Kidney (tissue), 14 donors: ENCODE measurements around the gene DIS3L2. TPM values are rescaled to one million over a fixed set of nuclear protein-coding genes. Genes with fewer than 3 reads are reported as not detected.
"Not testable (repeated sequence)": the region's sequence is repeated elsewhere in the genome, so short reads cannot be mapped to it uniquely, and the experiment has no call there.

ENCODE experiments used
- DNase-seq, 5 donors: peaks; one replicate each; pipeline ENCODE4 v3.0.0-alpha.2; 2013 to 2020
- FAIRE-seq: peaks from 2 replicates; lab custom pipeline; 2012; peaks lifted over from hg19 to GRCh38; lab: Jason Lieb, UNC
- H3K27ac ChIP-seq, 2 donors: one replicate each; pipeline ENCODE4 v1.7.0; 2013; ENCODE audit warnings: low read depth in 2 of 2, low read length in 2 of 2, inconsistent platforms in 1 of 2
- H3K27me3 ChIP-seq: one replicate; pipeline ENCODE4 v1.7.1; 2013; ENCODE audit warnings: low read length, inconsistent platforms; ENCODE audit not compliant: control insufficient read depth, insufficient read depth
- H3K36me3 ChIP-seq, 3 donors: one replicate each; pipeline versions ENCODE4 v1.7.0 to v1.7.1; 2013; ENCODE audit warnings: low read length in 3 of 3, control low read depth in 1 of 3, inconsistent platforms in 1 of 3; ENCODE audit not compliant: insufficient read depth in 3 of 3, control insufficient read depth in 2 of 3
- H3K4me1 ChIP-seq, 3 donors: one replicate each; pipeline versions ENCODE4 v1.7.0 to v1.7.1; 2013; ENCODE audit warnings: low read length in 3 of 3, inconsistent platforms in 1 of 3, low read depth in 1 of 3; ENCODE audit not compliant: control insufficient read depth in 2 of 3, insufficient read depth in 2 of 3
- H3K4me3 ChIP-seq, 3 donors: one replicate each; pipeline versions ENCODE4 v1.7.0 to v1.8.1; 2013; ENCODE audit warnings: low read length in 3 of 3, control low read depth in 1 of 3, inconsistent platforms in 1 of 3
- H3K9ac ChIP-seq, 3 donors: one replicate each; pipeline versions ENCODE4 v1.7.0 to v1.7.1; 2013; ENCODE audit warnings: low read length in 3 of 3, control low read depth in 1 of 3, inconsistent platforms in 1 of 3
- H3K9me3 ChIP-seq, 3 donors: one replicate each; pipeline versions ENCODE4 v1.7.0 to v1.7.1; 2013; ENCODE audit warnings: low read length in 3 of 3, control low read depth in 1 of 3, inconsistent platforms in 1 of 3; ENCODE audit not compliant: control insufficient read depth in 2 of 3, insufficient read depth in 1 of 3
- intact Hi-C: fragments of 100-400 bp; cut with DNase I; formaldehyde crosslinking; loops from one replicate; pipeline ENCODE4 v1.11.1; 2022
- polyA plus RNA-seq: library from polyadenylated mRNA; stranded (reverse); fragments of 350-450 nt; fragmentation: Illumina TruSeq; extraction: RNeasy Lipid Tissue Mini Kit (QIAGEN cat#74804); gene quantifications from one replicate; pipeline ENCODE4 v1.2.3, GENCODE V29; 2014; ENCODE audit warnings: low read depth, low replicate concordance; ENCODE audit not compliant: insufficient read depth
- total RNA-seq: library from RNA; stranded (reverse); fragmentation: NEBNext Ultra II Directional; extraction: Animal tissue kit (Norgen Biotek cat#: 25700); gene quantifications from one replicate; pipeline ENCODE4 v1.2.1, GENCODE V29; 2021
- TF ChIP-seq, protein P1 (sequence below): IDR thresholded peaks from 3 replicates; pipeline ENCODE4 v1.5.1; 2012; ENCODE audit warnings: mild to moderate bottlenecking, moderate library complexity, borderline replicate concordance; ENCODE audit not compliant: insufficient read depth; ENCODE audit errors: extremely low read depth
- donor health status: control.
- donor health status: control.
- donor health status: control.
- donor health status: control.
- donor health status: control.
- donor health status: DM: yes; HTN: yes; CAD: no.
- donor health status: Normal renal cell carcinoma (clear cell type).

The DIS3L2 gene
- total and polyA plus RNA-seq, 2 donors from 2014 or later = 12.3 to 47.7 TPM

GRCh38 chr2:232310121-232310520, 348.6 kb downstream of the DIS3L2 start:
- H3K4me3 ChIP-seq = no peak overlapping the region
- no peaks in the 10 kb centered on the region for H3K27me3 ChIP-seq
- FAIRE-seq = no peak
- H3K9me3 ChIP-seq = no peaks in the 10 kb centered on the region
- DNase-seq = no peak
- H3K36me3 ChIP-seq = no peaks in the 10 kb centered on the region
- no peak overlapping the region for H3K9ac ChIP-seq
- TF ChIP-seq, protein P1, sequence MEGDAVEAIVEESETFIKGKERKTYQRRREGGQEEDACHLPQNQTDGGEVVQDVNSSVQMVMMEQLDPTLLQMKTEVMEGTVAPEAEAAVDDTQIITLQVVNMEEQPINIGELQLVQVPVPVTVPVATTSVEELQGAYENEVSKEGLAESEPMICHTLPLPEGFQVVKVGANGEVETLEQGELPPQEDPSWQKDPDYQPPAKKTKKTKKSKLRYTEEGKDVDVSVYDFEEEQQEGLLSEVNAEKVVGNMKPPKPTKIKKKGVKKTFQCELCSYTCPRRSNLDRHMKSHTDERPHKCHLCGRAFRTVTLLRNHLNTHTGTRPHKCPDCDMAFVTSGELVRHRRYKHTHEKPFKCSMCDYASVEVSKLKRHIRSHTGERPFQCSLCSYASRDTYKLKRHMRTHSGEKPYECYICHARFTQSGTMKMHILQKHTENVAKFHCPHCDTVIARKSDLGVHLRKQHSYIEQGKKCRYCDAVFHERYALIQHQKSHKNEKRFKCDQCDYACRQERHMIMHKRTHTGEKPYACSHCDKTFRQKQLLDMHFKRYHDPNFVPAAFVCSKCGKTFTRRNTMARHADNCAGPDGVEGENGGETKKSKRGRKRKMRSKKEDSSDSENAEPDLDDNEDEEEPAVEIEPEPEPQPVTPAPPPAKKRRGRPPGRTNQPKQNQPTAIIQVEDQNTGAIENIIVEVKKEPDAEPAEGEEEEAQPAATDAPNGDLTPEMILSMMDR = no peak
- no peaks in the 10 kb centered on the region for H3K4me1 ChIP-seq
- intact Hi-C loops = no loop called here
- no peak overlapping the region for H3K27ac ChIP-seq

GRCh38 chr2:232310696-232311095, 349.2 kb downstream of the DIS3L2 start:
- FAIRE-seq = no peak
- TF ChIP-seq, protein P1 = no peak
- intact Hi-C loops = no loop called here
- no peaks in the 10 kb centered on the region for H3K36me3 ChIP-seq
- H3K4me1 ChIP-seq = no peaks in the 10 kb centered on the region
- H3K4me3 ChIP-seq = no peak overlapping the region
- no peak overlapping the region for H3K9ac ChIP-seq
- H3K27ac ChIP-seq = no peak overlapping the region
- DNase-seq = no peak
- H3K27me3 ChIP-seq = no peaks in the 10 kb centered on the region
- H3K9me3 ChIP-seq = no peaks in the 10 kb centered on the region

DNA sequence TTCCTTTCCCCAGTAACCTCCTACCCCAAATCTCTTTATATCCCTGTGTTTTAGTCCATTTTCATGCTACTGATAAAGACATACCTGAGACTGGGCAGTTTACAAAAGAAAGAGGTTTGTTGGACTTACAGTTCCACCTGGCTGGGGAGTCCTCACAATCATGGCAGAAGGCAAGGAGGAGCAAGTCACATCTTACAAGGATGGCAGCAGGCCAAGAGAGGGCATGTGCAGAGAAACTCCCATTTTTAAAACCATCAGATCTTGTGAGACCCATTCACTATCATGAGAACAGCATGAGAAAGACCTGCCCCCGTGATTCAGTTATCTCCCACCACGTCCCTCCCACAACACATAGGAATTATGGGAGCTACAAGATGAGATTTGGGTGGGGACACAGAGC, 352.1 kb downstream of the DIS3L2 start:
- intact Hi-C loops, H3K36me3 ChIP-seq, H3K27me3 ChIP-seq, H3K9me3 ChIP-seq, H3K27ac ChIP-seq, DNase-seq, H3K4me1 ChIP-seq, FAIRE-seq, H3K9ac ChIP-seq, H3K4me3 ChIP-seq: not testable (repeated sequence)

DNA sequence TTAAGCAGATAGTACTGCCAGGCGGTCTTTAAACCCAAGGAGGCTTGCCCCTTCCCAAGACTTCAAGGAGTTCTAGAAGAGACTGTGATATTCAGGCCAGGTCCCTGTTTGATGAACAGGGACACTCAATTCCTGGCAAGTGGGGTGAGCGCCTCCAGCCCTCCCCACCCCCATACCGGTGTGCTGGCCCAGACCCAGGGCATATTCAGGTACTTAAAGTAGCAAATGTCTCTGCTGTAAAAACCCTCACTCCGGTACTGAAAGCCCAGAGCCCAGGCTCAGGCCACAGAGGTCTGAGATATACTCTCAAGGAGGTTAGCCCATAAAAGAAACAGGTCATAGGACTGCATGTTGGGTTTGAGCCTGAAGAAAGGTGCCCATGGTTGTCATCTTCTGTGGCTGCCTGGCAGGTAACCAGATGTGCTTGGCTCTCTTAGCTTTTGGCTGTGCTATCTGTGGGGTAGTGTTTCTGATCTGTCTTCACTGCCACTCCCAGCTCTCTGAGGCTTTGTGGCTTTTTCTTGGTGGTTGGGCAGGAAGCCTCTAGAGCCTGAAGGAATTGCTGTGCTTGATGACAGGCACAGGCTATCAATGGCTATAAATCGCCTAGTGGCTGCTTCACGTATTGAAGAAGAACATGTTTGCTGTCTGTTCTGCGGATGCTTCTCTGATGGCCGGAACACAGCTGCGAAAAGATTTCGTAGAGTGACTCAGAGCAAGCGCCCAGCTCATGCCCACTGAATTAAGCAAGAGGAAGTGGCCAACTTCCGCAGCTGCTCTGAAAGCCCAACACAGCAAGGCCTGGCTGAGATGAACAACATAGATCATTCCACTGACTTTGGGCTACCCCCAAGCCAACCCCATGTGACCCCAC, 353.8 kb downstream of the DIS3L2 start:
- TF ChIP-seq, protein P1 = no peak
- no peaks in the 10 kb centered on the region for H3K36me3 ChIP-seq
- no peaks in the 10 kb centered on the region for H3K27me3 ChIP-seq
- FAIRE-seq (no peak), DNase-seq (peak in 3 of 5 donors; percentile 34 to 81 (median 37))
- no peak overlapping the region for H3K4me3 ChIP-seq
- no peak overlapping the region for H3K9ac ChIP-seq
- peaks cover 0 to 13% (median 5%) of the 10 kb centered on the region in 3 donors for H3K4me1 ChIP-seq
- intact Hi-C loops = no loop called here
- no peaks in the 10 kb centered on the region for H3K9me3 ChIP-seq
- peak overlapping the region in 1 of 2 donors; percentile 70 for H3K27ac ChIP-seq
